Measurements from ENCODE around the gene HMGXB4. TPM values are rescaled to one million over a fixed set of nuclear protein-coding genes. Genes with fewer than 3 reads are reported as not detected.

Gene HMGXB4
- total RNA-seq, 4 donors from 2014 or later, result 12.4 to 19.9 (median 17.0) TPM

DNA sequence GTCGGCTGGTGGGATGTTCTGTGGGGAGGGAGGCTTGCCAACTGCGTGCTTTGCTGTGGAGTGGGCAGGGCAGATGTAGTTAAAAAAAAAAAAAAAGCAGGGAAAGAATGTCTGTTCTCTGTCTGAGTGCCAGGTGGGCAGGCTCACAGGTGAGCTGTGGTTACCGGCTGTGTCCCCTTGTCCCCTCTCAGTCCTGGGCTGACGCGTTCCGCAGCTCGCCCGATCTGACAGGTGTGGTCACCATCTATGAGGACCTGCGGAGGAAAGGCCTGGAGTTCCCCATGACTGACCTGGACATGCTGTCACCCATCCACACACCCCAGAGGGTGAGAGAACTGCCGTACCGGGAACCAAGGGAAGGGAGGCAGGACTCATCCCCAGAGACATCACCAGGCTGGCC is 66.0 kb downstream of the HMGXB4 start:
- no peak for DNase-seq (ENCODE audit: extremely low spot score)
- peaks cover 0 to 5% (median 0%) of the 10 kb centered on the region in 4 donors for H3K4me1 ChIP-seq
- H3K27me3 ChIP-seq, result no peaks in the 10 kb centered on the region
- no peak overlapping the region for H3K4me3 ChIP-seq
- H3K9me3 ChIP-seq, result no peaks in the 10 kb centered on the region
- no peak overlapping the region for H3K27ac ChIP-seq (replicated peaks in 1 of 4)
- intact Hi-C loops (cut with DNase I), result no loop called here
- 97% methylated on average over 9 of the region's 11 CpGs for WGBS
- TF ChIP-seq EP300 (IDR thresholded peaks at IDR 0.05) (no peak), POLR2AphosphoS5 (IDR thresholded peaks at IDR 0.05) (no peak), POLR2A (IDR thresholded peaks at IDR 0.05; ENCODE audit: low read depth) (no peak)
- TF ChIP-seq, protein P1, sequence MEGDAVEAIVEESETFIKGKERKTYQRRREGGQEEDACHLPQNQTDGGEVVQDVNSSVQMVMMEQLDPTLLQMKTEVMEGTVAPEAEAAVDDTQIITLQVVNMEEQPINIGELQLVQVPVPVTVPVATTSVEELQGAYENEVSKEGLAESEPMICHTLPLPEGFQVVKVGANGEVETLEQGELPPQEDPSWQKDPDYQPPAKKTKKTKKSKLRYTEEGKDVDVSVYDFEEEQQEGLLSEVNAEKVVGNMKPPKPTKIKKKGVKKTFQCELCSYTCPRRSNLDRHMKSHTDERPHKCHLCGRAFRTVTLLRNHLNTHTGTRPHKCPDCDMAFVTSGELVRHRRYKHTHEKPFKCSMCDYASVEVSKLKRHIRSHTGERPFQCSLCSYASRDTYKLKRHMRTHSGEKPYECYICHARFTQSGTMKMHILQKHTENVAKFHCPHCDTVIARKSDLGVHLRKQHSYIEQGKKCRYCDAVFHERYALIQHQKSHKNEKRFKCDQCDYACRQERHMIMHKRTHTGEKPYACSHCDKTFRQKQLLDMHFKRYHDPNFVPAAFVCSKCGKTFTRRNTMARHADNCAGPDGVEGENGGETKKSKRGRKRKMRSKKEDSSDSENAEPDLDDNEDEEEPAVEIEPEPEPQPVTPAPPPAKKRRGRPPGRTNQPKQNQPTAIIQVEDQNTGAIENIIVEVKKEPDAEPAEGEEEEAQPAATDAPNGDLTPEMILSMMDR (IDR thresholded peaks at IDR 0.05), result no peak
- peaks cover 89 to 100% (median 100%) of the 10 kb centered on the region in 4 donors for H3K36me3 ChIP-seq

DNA sequence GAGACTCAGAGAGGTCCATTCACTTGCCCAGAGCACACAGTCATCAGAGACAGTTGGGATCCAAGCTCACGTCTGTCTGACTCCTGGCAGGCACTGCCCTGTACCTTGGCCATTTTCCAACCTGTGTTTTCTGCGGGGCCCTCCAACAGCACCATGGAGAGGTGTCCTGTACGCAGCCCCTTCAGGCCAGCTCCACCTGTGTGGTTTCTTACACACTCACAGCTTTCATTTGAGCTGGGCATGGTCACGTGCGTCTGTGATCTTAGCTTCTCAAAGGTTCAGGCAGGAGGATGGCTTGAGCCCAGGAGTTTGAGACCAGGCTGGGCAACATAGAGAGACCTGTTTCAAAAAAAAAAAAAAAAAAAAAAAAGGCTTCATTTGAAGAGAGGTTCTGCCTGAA is 66.8 kb downstream of the HMGXB4 start:
- Histone ChIP-seq H3K36me3 (peaks cover 88 to 99% (median 99%) of the 10 kb centered on the region in 4 donors), H3K27ac (replicated peaks in 1 of 4) (no peak overlapping the region), H3K4me1 (peaks cover 0 to 5% (median 0%) of the 10 kb centered on the region in 4 donors), H3K9me3 (no peaks in the 10 kb centered on the region), H3K27me3 (no peaks in the 10 kb centered on the region), H3K4me3 (no peak overlapping the region)
- intact Hi-C loops (cut with DNase I), result no loop called here
- TF ChIP-seq POLR2AphosphoS5 (IDR thresholded peaks at IDR 0.05), result no peak
- no peak for TF ChIP-seq EP300 (IDR thresholded peaks at IDR 0.05)
- no peak for TF ChIP-seq POLR2A (IDR thresholded peaks at IDR 0.05; ENCODE audit: low read depth)
- TF ChIP-seq, protein P1 (IDR thresholded peaks at IDR 0.05), result no peak
- DNase-seq (ENCODE audit: extremely low spot score), result no peak
- WGBS, result 80% methylated on average over 3 of the region's 5 CpGs

DNA sequence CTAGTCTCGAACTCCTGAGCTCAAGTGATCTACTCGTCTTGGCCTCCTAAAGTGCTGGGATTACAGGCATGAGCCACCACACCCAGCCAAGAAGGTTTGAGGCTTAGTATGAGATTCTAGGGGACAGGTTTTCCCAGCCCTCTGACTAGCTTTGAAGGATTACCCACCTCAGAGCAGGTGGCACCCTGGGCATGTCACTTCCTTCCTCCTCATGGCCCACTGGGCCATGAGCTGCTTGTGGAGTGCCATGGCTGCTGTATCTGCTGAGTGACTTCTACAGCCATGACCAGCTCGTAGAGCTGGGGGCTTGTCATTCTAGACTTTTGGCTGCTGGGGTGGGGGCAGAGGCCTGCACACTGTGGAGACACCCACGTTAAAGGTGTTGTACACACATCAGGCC is 67.5 kb downstream of the HMGXB4 start:
- TF ChIP-seq POLR2A (IDR thresholded peaks at IDR 0.05; ENCODE audit: low read depth) (no peak), EP300 (IDR thresholded peaks at IDR 0.05) (no peak), POLR2AphosphoS5 (IDR thresholded peaks at IDR 0.05) (no peak)
- TF ChIP-seq, protein P1 (IDR thresholded peaks at IDR 0.05), result no peak
- Histone ChIP-seq H3K36me3 (peaks cover 81 to 99% (median 96%) of the 10 kb centered on the region in 4 donors), H3K4me1 (peaks cover 0 to 6% (median 1%) of the 10 kb centered on the region in 4 donors), H3K4me3 (no peak overlapping the region), H3K9me3 (no peaks in the 10 kb centered on the region), H3K27me3 (no peaks in the 10 kb centered on the region), H3K27ac (replicated peaks in 1 of 4) (no peak overlapping the region)
- 89% methylated on average over 4 of the region's 4 CpGs for WGBS
- intact Hi-C loops (cut with DNase I), result no loop called here
- DNase-seq (ENCODE audit: extremely low spot score), result no peak

DNA sequence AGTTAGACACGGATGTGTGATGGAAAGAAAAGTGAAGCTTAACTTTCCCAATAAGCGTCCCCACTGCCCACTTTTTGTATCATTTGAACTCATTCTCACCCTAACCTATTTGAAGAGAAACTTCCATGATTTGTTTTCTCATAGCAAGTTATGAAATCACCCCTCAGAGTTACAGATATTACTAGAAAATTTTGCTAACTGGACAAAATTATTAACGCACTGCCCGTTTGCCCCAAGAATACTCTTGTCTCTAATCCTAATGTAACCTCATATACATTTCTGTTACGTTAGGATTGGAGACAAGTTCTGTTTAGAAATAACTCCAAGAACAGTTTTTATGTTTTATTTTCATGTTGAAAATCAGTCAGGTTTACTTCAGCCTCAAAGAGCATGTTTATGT is 67.9 kb downstream of the HMGXB4 start:
- no peaks in the 10 kb centered on the region for H3K27me3 ChIP-seq
- 86% methylated on average over 5 of the region's 5 CpGs for WGBS
- no peak overlapping the region for H3K4me3 ChIP-seq
- H3K9me3 ChIP-seq, result no peaks in the 10 kb centered on the region
- peaks cover 3 to 9% (median 5%) of the 10 kb centered on the region in 4 donors for H3K4me1 ChIP-seq
- no peak for DNase-seq (ENCODE audit: extremely low spot score)
- H3K27ac ChIP-seq (replicated peaks in 1 of 4), result no peak overlapping the region
- TF ChIP-seq EP300 (IDR thresholded peaks at IDR 0.05), result no peak
- TF ChIP-seq POLR2AphosphoS5 (IDR thresholded peaks at IDR 0.05), result no peak
- TF ChIP-seq, protein P1 (IDR thresholded peaks at IDR 0.05), result no peak
- TF ChIP-seq POLR2A (IDR thresholded peaks at IDR 0.05; ENCODE audit: low read depth), result no peak
- intact Hi-C loops (cut with DNase I), result no loop called here
- H3K36me3 ChIP-seq, result peaks cover 79 to 99% (median 94%) of the 10 kb centered on the region in 4 donors

Measured in esophagus muscularis mucosa (tissue), 4 donors.